HEK293 (cell line): ENCODE results near the gene PAX2.

Source experiments
- CTCF ChIA-PET: fragments of 350-600 bp; formaldehyde crosslinking; extraction: SDS; loops from one replicate; lab custom pipeline; 2021; ENCODE audit warnings: antibody characterized with exemption; lab: Yijun Ruan, JAX
- POLR2A ChIA-PET: fragments of 300-600 bp; formaldehyde crosslinking; extraction: SDS; loops from one replicate; lab custom pipeline; 2020; ENCODE audit warnings: antibody characterized with exemption, inconsistent platforms; lab: Yijun Ruan, JAX
- H3K27ac ChIP-seq: fragments of 200-500 bp; sonication (Bioruptor generic); 2 replicates; pipeline ENCODE4 v1.5.1; 2014; ENCODE audit warnings: low read depth, low read length, control low read depth, inconsistent platforms; ENCODE audit errors: extremely low read depth
- H3K36me3 ChIP-seq, 2 experiments: fragments of 200-500 bp in 1 of 2; sonication (Bioruptor generic) in 1 of 2; 1 replicate in 1 of 2; 2 replicates in 1 of 2; pipeline ENCODE4 v1.5.1; 2014 to 2017; ENCODE audit warnings: inconsistent platforms in 2 of 2, low read length in 2 of 2; ENCODE audit not compliant: control insufficient read depth in 2 of 2, insufficient read depth in 1 of 2
- H3K4me1 ChIP-seq: fragments of 200-500 bp; sonication (Bioruptor generic); 2 replicates; pipeline ENCODE4 v1.5.1; 2014; ENCODE audit warnings: mild to moderate bottlenecking, low read length, inconsistent platforms; ENCODE audit not compliant: control insufficient read depth, insufficient read depth
- H3K4me3 ChIP-seq: 2 replicates; pipeline ENCODE4 v1.5.1; 2011; ENCODE audit warnings: low read depth, mild to moderate bottlenecking, control low read depth, low read length, moderate library complexity
- H3K9me3 ChIP-seq: fragments of 200-500 bp; sonication (Bioruptor generic); 2 replicates; pipeline ENCODE4 v1.5.1; 2014; ENCODE audit warnings: low read depth, low read length, inconsistent platforms; ENCODE audit not compliant: control insufficient read depth, insufficient read depth
- EGR2 ChIP-seq: fragments of 450-650 bp; formaldehyde crosslinking; IDR thresholded peaks from 2 replicates; pipeline ENCODE4 v1.5.1; 2016; ENCODE audit warnings: low read depth, missing biosample characterization, missing genetic modification characterization
- GFI1B ChIP-seq: fragments of 450-650 bp; formaldehyde crosslinking; IDR thresholded peaks from 2 replicates; pipeline ENCODE4 v1.5.1; 2016; ENCODE audit warnings: missing biosample characterization, missing genetic modification characterization
- OSR2 ChIP-seq: fragments of 450-650 bp; formaldehyde crosslinking; IDR thresholded peaks from 2 replicates; pipeline ENCODE4 v1.5.1; 2016; ENCODE audit warnings: missing biosample characterization, missing genetic modification characterization
- SCRT1 ChIP-seq: fragments of 450-650 bp; formaldehyde crosslinking; IDR thresholded peaks from 2 replicates; pipeline ENCODE4 v1.5.1; 2016; ENCODE audit warnings: missing biosample characterization, missing genetic modification characterization, borderline replicate concordance
- SCRT2 ChIP-seq: fragments of 450-650 bp; formaldehyde crosslinking; IDR thresholded peaks from 2 replicates; pipeline ENCODE4 v1.5.1; 2016; ENCODE audit warnings: missing biosample characterization, missing genetic modification characterization
- ZNF146 ChIP-seq: fragments of 450-650 bp; formaldehyde crosslinking; IDR thresholded peaks from 2 replicates; pipeline ENCODE4 v1.5.1; 2016; ENCODE audit warnings: missing biosample characterization, missing genetic modification characterization
- ZNF311 ChIP-seq: fragments of 450-650 bp; formaldehyde crosslinking; IDR thresholded peaks from 2 replicates; pipeline ENCODE4 v1.5.1; 2017; ENCODE audit warnings: missing biosample characterization, missing genetic modification characterization, borderline replicate concordance
- ZNF571 ChIP-seq: fragments of 450-650 bp; formaldehyde crosslinking; IDR thresholded peaks from 2 replicates; pipeline ENCODE4 v1.5.0; 2017; ENCODE audit warnings: missing biosample characterization, missing genetic modification characterization
- ZNF585B ChIP-seq: fragments of 450-650 bp; formaldehyde crosslinking; IDR thresholded peaks from 2 replicates; pipeline ENCODE4 v1.5.1; 2016; ENCODE audit warnings: missing biosample characterization, missing genetic modification characterization
- ZNF621 ChIP-seq: fragments of 450-650 bp; formaldehyde crosslinking; IDR thresholded peaks from 2 replicates; pipeline ENCODE4 v1.5.1; 2017; ENCODE audit warnings: missing biosample characterization, missing genetic modification characterization
- ZNF670 ChIP-seq: fragments of 450-650 bp; formaldehyde crosslinking; IDR thresholded peaks from 2 replicates; pipeline ENCODE4 v1.5.1; 2016; ENCODE audit warnings: missing biosample characterization, missing genetic modification characterization, low read depth
- ZNF843 ChIP-seq: fragments of 450-650 bp; formaldehyde crosslinking; IDR thresholded peaks from 2 replicates; pipeline ENCODE4 v1.5.1; 2016; ENCODE audit warnings: missing biosample characterization, missing genetic modification characterization
- TF ChIP-seq, protein P1 (sequence below): fragments of 450-650 bp; formaldehyde crosslinking; IDR thresholded peaks from 2 replicates; pipeline ENCODE4 v1.5.1; 2016; ENCODE audit warnings: missing biosample characterization, missing genetic modification characterization
- TF ChIP-seq, protein P2 (sequence below): fragments of 450-650 bp; formaldehyde crosslinking; IDR thresholded peaks from 2 replicates; pipeline ENCODE4 v1.5.1; 2016; ENCODE audit warnings: missing biosample characterization, missing genetic modification characterization
- TF ChIP-seq, protein P3 (sequence below): fragments of 450-650 bp; formaldehyde crosslinking; IDR thresholded peaks from 2 replicates; pipeline ENCODE4 v1.5.1; 2017; ENCODE audit warnings: missing biosample characterization, missing genetic modification characterization
- TF ChIP-seq, protein P4 (sequence below): fragments of 450-650 bp; formaldehyde crosslinking; IDR thresholded peaks from 2 replicates; pipeline ENCODE4 v1.5.1; 2016; ENCODE audit warnings: missing biosample characterization, missing genetic modification characterization, borderline replicate concordance
- TF ChIP-seq, protein P5 (sequence below): fragments of 450-650 bp; formaldehyde crosslinking; IDR thresholded peaks from 2 replicates; pipeline ENCODE4 v1.5.1; 2016; ENCODE audit warnings: missing biosample characterization, missing genetic modification characterization

PAX2 gene

DNA sequence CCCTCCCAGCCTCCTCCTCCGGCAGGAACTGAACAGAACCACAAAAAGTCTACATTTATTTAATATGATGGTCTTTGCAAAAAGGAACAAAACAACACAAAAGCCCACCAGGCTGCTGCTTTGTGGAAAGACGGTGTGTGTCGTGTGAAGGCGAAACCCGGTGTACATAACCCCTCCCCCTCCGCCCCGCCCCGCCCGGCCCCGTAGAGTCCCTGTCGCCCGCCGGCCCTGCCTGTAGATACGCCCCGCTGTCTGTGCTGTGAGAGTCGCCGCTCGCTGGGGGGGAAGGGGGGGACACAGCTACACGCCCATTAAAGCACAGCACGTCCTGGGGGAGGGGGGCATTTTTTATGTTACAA, 83.3 kb downstream of the PAX2 start:
- Histone ChIP-seq H3K27ac (no peak overlapping the region), H3K36me3 (no peaks in the 10 kb centered on the region), H3K4me1 (no peaks in the 10 kb centered on the region), H3K9me3 (no peaks in the 10 kb centered on the region), H3K4me3 (no peak overlapping the region)
- ChIA-PET CTCF (no interaction called here), POLR2A (no interaction called here)
- TF ChIP-seq SCRT1 (tag by site-specific recombination) (no peak), ZNF146 (tag by site-specific recombination) (no peak), SCRT2 (no peak), ZNF571 (tag by site-specific recombination) (no peak), GFI1B (tag by site-specific recombination) (no peak), ZNF843 (tag by site-specific recombination) (no peak), OSR2 (tag by site-specific recombination) (no peak), ZNF585B (tag by site-specific recombination) (no peak), ZNF311 (no peak), ZNF621 (tag by site-specific recombination) (no peak)
- TF ChIP-seq, protein P1, sequence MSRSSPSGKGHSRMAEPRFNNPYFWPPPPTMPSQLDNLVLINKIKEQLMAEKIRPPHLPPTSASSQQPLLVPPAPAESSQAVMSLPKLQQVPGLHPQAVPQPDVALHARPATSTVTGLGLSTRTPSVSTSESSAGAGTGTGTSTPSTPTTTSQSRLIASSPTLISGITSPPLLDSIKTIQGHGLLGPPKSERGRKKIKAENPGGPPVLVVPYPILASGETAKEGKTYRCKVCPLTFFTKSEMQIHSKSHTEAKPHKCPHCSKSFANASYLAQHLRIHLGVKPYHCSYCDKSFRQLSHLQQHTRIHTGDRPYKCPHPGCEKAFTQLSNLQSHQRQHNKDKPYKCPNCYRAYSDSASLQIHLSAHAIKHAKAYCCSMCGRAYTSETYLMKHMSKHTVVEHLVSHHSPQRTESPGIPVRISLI (tag by site-specific recombination) = no peak
- TF ChIP-seq, protein P2, sequence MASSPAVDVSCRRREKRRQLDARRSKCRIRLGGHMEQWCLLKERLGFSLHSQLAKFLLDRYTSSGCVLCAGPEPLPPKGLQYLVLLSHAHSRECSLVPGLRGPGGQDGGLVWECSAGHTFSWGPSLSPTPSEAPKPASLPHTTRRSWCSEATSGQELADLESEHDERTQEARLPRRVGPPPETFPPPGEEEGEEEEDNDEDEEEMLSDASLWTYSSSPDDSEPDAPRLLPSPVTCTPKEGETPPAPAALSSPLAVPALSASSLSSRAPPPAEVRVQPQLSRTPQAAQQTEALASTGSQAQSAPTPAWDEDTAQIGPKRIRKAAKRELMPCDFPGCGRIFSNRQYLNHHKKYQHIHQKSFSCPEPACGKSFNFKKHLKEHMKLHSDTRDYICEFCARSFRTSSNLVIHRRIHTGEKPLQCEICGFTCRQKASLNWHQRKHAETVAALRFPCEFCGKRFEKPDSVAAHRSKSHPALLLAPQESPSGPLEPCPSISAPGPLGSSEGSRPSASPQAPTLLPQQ (tag by site-specific recombination) = no peak
- TF ChIP-seq, protein P3, sequence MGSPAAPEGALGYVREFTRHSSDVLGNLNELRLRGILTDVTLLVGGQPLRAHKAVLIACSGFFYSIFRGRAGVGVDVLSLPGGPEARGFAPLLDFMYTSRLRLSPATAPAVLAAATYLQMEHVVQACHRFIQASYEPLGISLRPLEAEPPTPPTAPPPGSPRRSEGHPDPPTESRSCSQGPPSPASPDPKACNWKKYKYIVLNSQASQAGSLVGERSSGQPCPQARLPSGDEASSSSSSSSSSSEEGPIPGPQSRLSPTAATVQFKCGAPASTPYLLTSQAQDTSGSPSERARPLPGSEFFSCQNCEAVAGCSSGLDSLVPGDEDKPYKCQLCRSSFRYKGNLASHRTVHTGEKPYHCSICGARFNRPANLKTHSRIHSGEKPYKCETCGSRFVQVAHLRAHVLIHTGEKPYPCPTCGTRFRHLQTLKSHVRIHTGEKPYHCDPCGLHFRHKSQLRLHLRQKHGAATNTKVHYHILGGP (tag by site-specific recombination) = no peak

- Histone ChIP-seq H3K4me3 (no peak overlapping the region), H3K9me3 (no peaks in the 10 kb centered on the region), H3K27ac (no peak overlapping the region), H3K4me1 (no peaks in the 10 kb centered on the region), H3K36me3 (no peaks in the 10 kb centered on the region)
- TF ChIP-seq ZNF670 (no peak), EGR2 (tag by site-specific recombination) (no peak)
- TF ChIP-seq, protein P4, sequence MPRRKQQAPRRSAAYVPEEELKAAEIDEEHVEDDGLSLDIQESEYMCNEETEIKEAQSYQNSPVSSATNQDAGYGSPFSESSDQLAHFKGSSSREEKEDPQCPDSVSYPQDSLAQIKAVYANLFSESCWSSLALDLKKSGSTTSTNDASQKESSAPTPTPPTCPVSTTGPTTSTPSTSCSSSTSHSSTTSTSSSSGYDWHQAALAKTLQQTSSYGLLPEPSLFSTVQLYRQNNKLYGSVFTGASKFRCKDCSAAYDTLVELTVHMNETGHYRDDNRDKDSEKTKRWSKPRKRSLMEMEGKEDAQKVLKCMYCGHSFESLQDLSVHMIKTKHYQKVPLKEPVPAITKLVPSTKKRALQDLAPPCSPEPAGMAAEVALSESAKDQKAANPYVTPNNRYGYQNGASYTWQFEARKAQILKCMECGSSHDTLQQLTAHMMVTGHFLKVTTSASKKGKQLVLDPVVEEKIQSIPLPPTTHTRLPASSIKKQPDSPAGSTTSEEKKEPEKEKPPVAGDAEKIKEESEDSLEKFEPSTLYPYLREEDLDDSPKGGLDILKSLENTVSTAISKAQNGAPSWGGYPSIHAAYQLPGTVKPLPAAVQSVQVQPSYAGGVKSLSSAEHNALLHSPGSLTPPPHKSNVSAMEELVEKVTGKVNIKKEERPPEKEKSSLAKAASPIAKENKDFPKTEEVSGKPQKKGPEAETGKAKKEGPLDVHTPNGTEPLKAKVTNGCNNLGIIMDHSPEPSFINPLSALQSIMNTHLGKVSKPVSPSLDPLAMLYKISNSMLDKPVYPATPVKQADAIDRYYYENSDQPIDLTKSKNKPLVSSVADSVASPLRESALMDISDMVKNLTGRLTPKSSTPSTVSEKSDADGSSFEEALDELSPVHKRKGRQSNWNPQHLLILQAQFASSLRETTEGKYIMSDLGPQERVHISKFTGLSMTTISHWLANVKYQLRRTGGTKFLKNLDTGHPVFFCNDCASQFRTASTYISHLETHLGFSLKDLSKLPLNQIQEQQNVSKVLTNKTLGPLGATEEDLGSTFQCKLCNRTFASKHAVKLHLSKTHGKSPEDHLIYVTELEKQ (tag by site-specific recombination) = no peak
- TF ChIP-seq, protein P5, sequence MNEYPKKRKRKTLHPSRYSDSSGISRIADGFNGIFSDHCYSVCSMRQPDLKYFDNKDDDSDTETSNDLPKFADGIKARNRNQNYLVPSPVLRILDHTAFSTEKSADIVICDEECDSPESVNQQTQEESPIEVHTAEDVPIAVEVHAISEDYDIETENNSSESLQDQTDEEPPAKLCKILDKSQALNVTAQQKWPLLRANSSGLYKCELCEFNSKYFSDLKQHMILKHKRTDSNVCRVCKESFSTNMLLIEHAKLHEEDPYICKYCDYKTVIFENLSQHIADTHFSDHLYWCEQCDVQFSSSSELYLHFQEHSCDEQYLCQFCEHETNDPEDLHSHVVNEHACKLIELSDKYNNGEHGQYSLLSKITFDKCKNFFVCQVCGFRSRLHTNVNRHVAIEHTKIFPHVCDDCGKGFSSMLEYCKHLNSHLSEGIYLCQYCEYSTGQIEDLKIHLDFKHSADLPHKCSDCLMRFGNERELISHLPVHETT (tag by site-specific recombination) = no peak
- CTCF ChIA-PET = no interaction called here
- POLR2A ChIA-PET = no interaction called here
Measured at GRCh38 chr10:100829097-100829870, 83.9 kb downstream of the PAX2 start.
